Measurements from ENCODE around the gene SPAG16. TPM values are rescaled to one million over a fixed set of nuclear protein-coding genes. Genes with fewer than 3 reads are reported as not detected.

The SPAG16 gene
- total RNA-seq, 1 experiment from 2014 or later: 30.0 TPM

DNA sequence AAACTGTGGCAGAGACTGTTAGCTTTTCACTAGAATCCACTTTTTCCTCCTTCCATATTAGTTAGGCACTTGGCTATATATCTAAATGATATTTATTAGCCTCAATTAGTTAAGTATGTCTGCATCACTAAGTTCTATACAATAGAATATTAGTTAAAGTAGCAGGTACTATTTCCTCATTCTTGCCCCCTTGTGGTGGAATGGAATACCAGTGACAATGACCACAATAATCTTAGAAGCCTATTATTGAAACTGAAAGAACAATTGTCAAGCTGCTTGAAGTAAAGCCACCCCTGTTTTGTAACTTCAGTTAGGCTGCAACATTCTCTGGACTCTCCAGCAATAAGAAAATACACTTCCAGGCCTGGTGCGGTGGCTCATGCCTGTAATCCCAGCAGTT lies 650.3 kb downstream of the SPAG16 start:
- no peak overlapping the region for H3K27ac ChIP-seq
- no peaks in the 10 kb centered on the region for H3K27me3 ChIP-seq (ENCODE audit: insufficient read depth, low read depth)
- ChIA-PET CTCF (interaction anchor here (0.7 kb wide), 1 partner anchor 54 kb away, joined by 3 read pairs; no protein-coding TSS in a partner anchor), POLR2A (ENCODE audit: unreplicated experiment) (no interaction called here)
- no peaks in the 10 kb centered on the region for H3K36me3 ChIP-seq (ENCODE audit: low read depth)
- no peaks in the 10 kb centered on the region for H3K79me2 ChIP-seq (ENCODE audit: low read depth)
- BruUV-seq (replicated peaks): no TSS peak
- intact Hi-C loops (cut with micrococcal nuclease; ENCODE audit: unreplicated experiment): no loop called here
- TF ChIP-seq EZH2 (IDR thresholded peaks at IDR 0.05; ENCODE audit: low read depth) (no peak), CTCF (conservative IDR thresholded peaks at IDR 0.05) (peak; percentile 79)
- 0 out of 2 replicates have a peak, but pooled peaks cover under 1% of the 10 kb centered on the region for H3K4me1 ChIP-seq (replicated peaks; ENCODE audit: insufficient read depth)
- no peaks in the 10 kb centered on the region for H3K9me3 ChIP-seq (ENCODE audit: insufficient read depth, low read depth)
- H3K4me3 ChIP-seq: no peak overlapping the region
- H2AFZ ChIP-seq: no peak overlapping the region
- H3F3A ChIP-seq (ENCODE audit: insufficient read depth, low read depth): no peaks in the 10 kb centered on the region
- H3K9me2 ChIP-seq (ENCODE audit: insufficient read depth): no peaks in the 10 kb centered on the region; the same call in none of the 2 replicates
- H4K20me1 ChIP-seq (ENCODE audit: insufficient read depth): no peaks in the 10 kb centered on the region
- no peak for DNase-seq
- 0 out of 2 replicates have a peak overlapping the region, but pooled peaks have one; percentile 12 for H3K4me2 ChIP-seq

DNA sequence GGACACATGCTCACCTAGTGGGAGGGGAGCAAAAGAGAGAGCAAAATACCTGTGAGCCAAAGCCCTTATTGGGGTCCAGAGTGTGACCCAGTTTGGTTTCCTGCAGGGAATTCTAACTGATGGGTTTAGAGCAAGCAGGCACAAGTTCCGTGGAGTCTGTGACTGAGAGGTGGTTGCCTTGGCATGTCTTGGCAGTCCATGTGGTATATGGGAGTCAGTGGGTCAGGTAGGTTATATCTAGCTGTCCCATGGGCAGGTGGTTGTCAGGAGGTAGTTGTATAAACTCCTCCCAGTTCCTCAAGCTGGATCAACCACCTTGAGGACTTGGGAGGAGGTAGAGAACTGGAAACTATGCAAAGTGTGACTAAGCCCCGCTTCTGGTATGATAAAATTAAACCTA lies 673.8 kb downstream of the SPAG16 start:
- Histone ChIP-seq H3K36me3 (ENCODE audit: low read depth) (no peaks in the 10 kb centered on the region), H3K4me3 (no peak overlapping the region), H4K20me1 (ENCODE audit: insufficient read depth) (no peaks in the 10 kb centered on the region), H2AFZ (no peak overlapping the region), H3K4me2 (no peak overlapping the region), H3F3A (ENCODE audit: insufficient read depth, low read depth) (no peaks in the 10 kb centered on the region), H3K27ac (no peak overlapping the region), H3K79me2 (ENCODE audit: low read depth) (no peaks in the 10 kb centered on the region), H3K4me1 (replicated peaks; ENCODE audit: insufficient read depth) (no peaks in the 10 kb centered on the region), H3K9me3 (ENCODE audit: insufficient read depth, low read depth) (no peaks in the 10 kb centered on the region), H3K9me2 (ENCODE audit: insufficient read depth) (peaks cover 3% of the 10 kb centered on the region; the same call in 1 of the 2 replicates), H3K27me3 (ENCODE audit: insufficient read depth, low read depth) (no peaks in the 10 kb centered on the region)
- ChIA-PET POLR2A (ENCODE audit: unreplicated experiment) (interaction anchor here (0.6 kb wide), 1 partner anchor 10 kb away, joined by 4 read pairs; no protein-coding TSS in a partner anchor), CTCF (no interaction called here)
- intact Hi-C loops (cut with micrococcal nuclease; ENCODE audit: unreplicated experiment): no loop called here
- TF ChIP-seq EZH2 (IDR thresholded peaks at IDR 0.05; ENCODE audit: low read depth) (no peak), CTCF (conservative IDR thresholded peaks at IDR 0.05) (no peak)
- no peak for DNase-seq
- no TSS peak for BruUV-seq (replicated peaks)

- Histone ChIP-seq H4K20me1 (ENCODE audit: insufficient read depth) (no peaks in the 10 kb centered on the region), H3K27ac (no peak overlapping the region), H3K4me2 (no peak overlapping the region), H3K4me1 (replicated peaks; ENCODE audit: insufficient read depth) (no peaks in the 10 kb centered on the region), H3K9me3 (ENCODE audit: insufficient read depth, low read depth) (no peaks in the 10 kb centered on the region; the same call in 1 of the 2 replicates), H3K9me2 (ENCODE audit: insufficient read depth) (peaks cover 3% of the 10 kb centered on the region; the same call in 1 of the 2 replicates), H3K4me3 (no peak overlapping the region), H3K79me2 (ENCODE audit: low read depth) (no peaks in the 10 kb centered on the region), H3K36me3 (ENCODE audit: low read depth) (no peaks in the 10 kb centered on the region), H3F3A (ENCODE audit: insufficient read depth, low read depth) (no peaks in the 10 kb centered on the region), H3K27me3 (ENCODE audit: insufficient read depth, low read depth) (no peaks in the 10 kb centered on the region), H2AFZ (no peak overlapping the region)
- BruUV-seq (replicated peaks): no TSS peak
- TF ChIP-seq CTCF (conservative IDR thresholded peaks at IDR 0.05) (no peak), EZH2 (IDR thresholded peaks at IDR 0.05; ENCODE audit: low read depth) (no peak)
- ChIA-PET CTCF (no interaction called here), POLR2A (ENCODE audit: unreplicated experiment) (no interaction called here)
- intact Hi-C loops (cut with micrococcal nuclease; ENCODE audit: unreplicated experiment): no loop called here
- DNase-seq: no peak
These were observed 675.3 kb downstream of the SPAG16 start for GRCh38 chr2:213959589-213959988.

Data from PC-9 (cell line).